ENCODE measurements around the gene RAC2. TPM values are rescaled to one million over a fixed set of nuclear protein-coding genes. Genes with fewer than 3 reads are reported as not detected.
A peak's percentile ranks its signal among the peaks of the same experiment; 100 is the strongest.

Gene RAC2
- 100 to 1,000 TPM; 671 to 842 (median 780) TPM for polyA plus RNA-seq (ENCODE audit: low read depth in 6 of 6)

GRCh38 chr22:37244114-37244921, at the start of gene RAC2:
Gene RAC2 (minus strand): TSS chr22:37244269. CDS start chr22:37244148, 121 bp downstream.
- Mint-ChIP-seq H3K9me3 (no peaks in the 10 kb centered on the region), H3K4me1 (peaks cover 59 to 76% (median 60%) of the 10 kb centered on the region in 3 donors), H3K27me3 (no peaks in the 10 kb centered on the region), H3K36me3 (peaks cover 7 to 8% of the 10 kb centered on the region in 2 donors), H3K4me3 (peak within 1 kb of the TSS; percentile 76 to 96 (median 91)), H3K27ac (peak within 1 kb of the TSS; percentile 96 to 99 (median 99))
- DNase-seq (peak; percentile 86), ATAC-seq (ENCODE audit: low read depth in 2 of 2) (peak; percentile 63 to 70)

- peaks cover 0 to 8% (median 4%) of the 10 kb centered on the region in 7 donors for H3K9me3 Mint-ChIP-seq
- peaks cover 31 to 32% of the 10 kb centered on the region in 2 donors for H3K36me3 Mint-ChIP-seq
- no peaks in the 10 kb centered on the region for H3K27me3 Mint-ChIP-seq
- ATAC-seq (ENCODE audit: low read depth in 2 of 2), result no peak
- H3K4me3 Mint-ChIP-seq, result peak overlapping the region in 1 of 8 donors; percentile 44
- no peak for DNase-seq
- peak overlapping the region in 5 of 6 donors; percentile 5 to 65 (median 60) for H3K27ac Mint-ChIP-seq
- H3K4me1 Mint-ChIP-seq, result peaks cover 62 to 91% (median 85%) of the 10 kb centered on the region in 3 donors
Observed at GRCh38 chr22:37293172-37293571, 49.1 kb upstream of the RAC2 start.

GRCh38 chr22:37292641-37293040, 48.6 kb upstream of the RAC2 start:
- H3K36me3 Mint-ChIP-seq, result peaks cover 26 to 27% of the 10 kb centered on the region in 2 donors
- no peak for DNase-seq
- no peak for ATAC-seq (ENCODE audit: low read depth in 2 of 2)
- no peaks in the 10 kb centered on the region for H3K27me3 Mint-ChIP-seq
- H3K4me1 Mint-ChIP-seq, result peaks cover 60 to 89% (median 85%) of the 10 kb centered on the region in 3 donors
- no peak overlapping the region for H3K4me3 Mint-ChIP-seq
- peak overlapping the region in 1 of 6 donors; percentile 65 for H3K27ac Mint-ChIP-seq
- peaks cover 0 to 8% (median 4%) of the 10 kb centered on the region in 7 donors for H3K9me3 Mint-ChIP-seq

- Mint-ChIP-seq H3K9me3 (peaks cover 0 to 8% (median 4%) of the 10 kb centered on the region in 7 donors), H3K4me3 (no peak overlapping the region), H3K27ac (peak overlapping the region in 4 of 6 donors; percentile 3 to 80 (median 62)), H3K4me1 (peaks cover 69 to 89% (median 84%) of the 10 kb centered on the region in 3 donors), H3K36me3 (peaks cover 29 to 31% of the 10 kb centered on the region in 2 donors), H3K27me3 (no peaks in the 10 kb centered on the region)
- ATAC-seq (ENCODE audit: low read depth in 2 of 2) (no peak), DNase-seq (no peak)
Observed at GRCh38 chr22:37291559-37292298, 47.7 kb upstream of the RAC2 start.

GRCh38 chr22:37290737-37291136, 46.7 kb upstream of the RAC2 start:
- Mint-ChIP-seq H3K4me1 (peaks cover 76 to 91% (median 88%) of the 10 kb centered on the region in 3 donors), H3K27me3 (no peaks in the 10 kb centered on the region), H3K9me3 (peaks cover 0 to 8% (median 4%) of the 10 kb centered on the region in 7 donors), H3K27ac (peak overlapping the region in 1 of 6 donors; percentile 25), H3K36me3 (peaks cover 31 to 35% of the 10 kb centered on the region in 2 donors), H3K4me3 (no peak overlapping the region)
- DNase-seq (no peak), ATAC-seq (ENCODE audit: low read depth in 2 of 2) (no peak)

GRCh38 chr22:37289156-37289735, 45.2 kb upstream of the RAC2 start:
- DNase-seq (no peak), ATAC-seq (ENCODE audit: low read depth in 2 of 2) (no peak)
- H3K36me3 Mint-ChIP-seq, result peaks cover 35% of the 10 kb centered on the region in 2 donors
- H3K4me3 Mint-ChIP-seq, result peak overlapping the region in 2 of 8 donors; percentile 25 to 48
- peaks cover 0 to 8% (median 4%) of the 10 kb centered on the region in 7 donors for H3K9me3 Mint-ChIP-seq
- peaks cover 67 to 87% (median 87%) of the 10 kb centered on the region in 3 donors for H3K4me1 Mint-ChIP-seq
- no peaks in the 10 kb centered on the region for H3K27me3 Mint-ChIP-seq
- peak overlapping the region in 5 of 6 donors; percentile 37 to 95 (median 76) for H3K27ac Mint-ChIP-seq

DNA sequence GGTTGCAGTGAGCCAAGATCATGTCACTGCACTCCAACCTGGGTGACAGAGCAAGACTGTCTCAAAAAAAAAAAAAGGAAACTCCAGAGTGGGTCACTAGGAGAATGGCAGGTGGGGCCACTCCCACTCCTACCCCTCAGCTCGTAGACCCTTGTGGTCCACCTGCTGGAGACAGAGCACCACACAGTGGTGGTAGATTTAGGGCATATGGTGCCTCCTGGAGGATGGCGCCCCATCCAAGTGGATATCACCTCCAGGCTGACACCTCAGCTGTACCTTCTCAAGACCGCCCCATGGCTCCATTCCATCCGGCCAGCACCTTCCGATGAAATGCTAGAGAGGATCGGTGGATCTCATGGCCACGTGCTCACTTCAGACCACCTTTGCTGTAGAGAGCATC, 44.5 kb upstream of the RAC2 start:
- peaks cover 34 to 35% of the 10 kb centered on the region in 2 donors for H3K36me3 Mint-ChIP-seq
- no peak for DNase-seq
- no peak overlapping the region for H3K4me3 Mint-ChIP-seq

GRCh38 chr22:37287550-37287951, 43.5 kb upstream of the RAC2 start:
- H3K4me1 Mint-ChIP-seq, result peaks cover 64 to 87% (median 85%) of the 10 kb centered on the region in 3 donors
- peak overlapping the region in 1 of 8 donors; percentile 13 for H3K4me3 Mint-ChIP-seq
- DNase-seq (no peak), ATAC-seq (ENCODE audit: low read depth in 2 of 2) (no peak)
- H3K27ac Mint-ChIP-seq, result peak overlapping the region; percentile 14 to 85 (median 74)
- H3K9me3 Mint-ChIP-seq, result peaks cover 0 to 5% (median 4%) of the 10 kb centered on the region in 7 donors
- H3K36me3 Mint-ChIP-seq, result peaks cover 32 to 35% of the 10 kb centered on the region in 2 donors
- H3K27me3 Mint-ChIP-seq, result no peaks in the 10 kb centered on the region

More for the DNA sequence above, 44.5 kb upstream of the RAC2 start:
- Mint-ChIP-seq H3K4me1 (peaks cover 64 to 89% (median 86%) of the 10 kb centered on the region in 3 donors), H3K27ac (peak overlapping the region in 4 of 6 donors; percentile 10 to 81 (median 53)), H3K9me3 (peaks cover 0 to 8% (median 4%) of the 10 kb centered on the region in 7 donors), H3K27me3 (no peaks in the 10 kb centered on the region)
- no peak for ATAC-seq (ENCODE audit: low read depth in 2 of 2)

GRCh38 chr22:37285937-37286336, 41.9 kb upstream of the RAC2 start:
- H3K4me3 Mint-ChIP-seq, result peak overlapping the region in 3 of 8 donors; percentile 73 to 99 (median 93)
- ATAC-seq (ENCODE audit: low read depth in 2 of 2) (no peak), DNase-seq (no peak)
- peaks cover 0 to 4% (median 0%) of the 10 kb centered on the region in 7 donors for H3K9me3 Mint-ChIP-seq
- H3K36me3 Mint-ChIP-seq, result peaks cover 23 to 25% of the 10 kb centered on the region in 2 donors
- H3K27me3 Mint-ChIP-seq, result no peaks in the 10 kb centered on the region
- peak overlapping the region in 5 of 6 donors; percentile 42 to 97 (median 90) for H3K27ac Mint-ChIP-seq
- peaks cover 62 to 89% (median 89%) of the 10 kb centered on the region in 3 donors for H3K4me1 Mint-ChIP-seq

- H3K27me3 Mint-ChIP-seq, result no peaks in the 10 kb centered on the region
- no peaks in the 10 kb centered on the region for H3K9me3 Mint-ChIP-seq
- H3K36me3 Mint-ChIP-seq, result peaks cover 18 to 25% of the 10 kb centered on the region in 2 donors
- H3K27ac Mint-ChIP-seq, result peak overlapping the region; percentile 85 to 97 (median 95)
- H3K4me3 Mint-ChIP-seq, result peak overlapping the region; percentile 93 to 99 (median 98)
- ATAC-seq (ENCODE audit: low read depth in 2 of 2) (peak; percentile 81 to 84), DNase-seq (peak; percentile 92)
- H3K4me1 Mint-ChIP-seq, result peaks cover 60 to 87% (median 85%) of the 10 kb centered on the region in 3 donors
Observed at GRCh38 chr22:37284805-37285355, 40.8 kb upstream of the RAC2 start.

- no peak for DNase-seq
- Mint-ChIP-seq H3K4me3 (peak overlapping the region; percentile 93 to 99 (median 98)), H3K9me3 (no peaks in the 10 kb centered on the region), H3K27me3 (no peaks in the 10 kb centered on the region), H3K4me1 (peaks cover 62 to 87% (median 85%) of the 10 kb centered on the region in 3 donors), H3K36me3 (peaks cover 12 to 22% of the 10 kb centered on the region in 2 donors), H3K27ac (peak overlapping the region; percentile 76 to 97 (median 95))
- no peak for ATAC-seq (ENCODE audit: low read depth in 2 of 2)
Observed at GRCh38 chr22:37284126-37284804, 40.2 kb upstream of the RAC2 start.

DNA sequence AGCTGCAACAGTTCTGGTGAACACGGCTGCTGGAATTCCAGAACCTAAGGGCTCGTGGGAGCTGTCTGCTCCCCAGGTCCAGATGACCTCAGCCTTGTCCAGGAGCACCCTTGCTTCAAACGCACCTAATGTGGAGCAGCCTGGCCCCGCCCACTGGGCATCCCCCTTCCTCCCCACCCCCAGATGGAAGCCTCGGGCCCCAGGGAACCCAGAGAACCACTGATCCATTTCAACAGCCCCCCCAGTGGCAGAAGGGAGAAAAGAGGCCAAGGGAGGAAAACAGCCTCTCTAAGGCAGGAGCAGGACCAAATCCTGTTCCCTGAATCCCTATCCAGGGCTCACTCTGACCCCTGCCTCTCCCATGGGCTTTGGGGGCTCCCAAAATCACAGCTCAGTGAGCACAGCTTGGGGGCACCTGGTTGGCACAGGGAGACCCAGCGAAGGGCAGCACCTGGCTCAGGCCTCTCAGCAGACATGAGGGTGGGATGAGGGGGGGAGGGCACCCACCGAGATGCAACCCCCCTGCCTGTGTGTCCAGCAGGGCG, 39.4 kb upstream of the RAC2 start:
- Mint-ChIP-seq H3K27ac (peak overlapping the region; percentile 96 to 98 (median 97)), H3K36me3 (peaks cover 9 to 17% of the 10 kb centered on the region in 2 donors), H3K4me3 (peak overlapping the region; percentile 93 to 99 (median 98)), H3K9me3 (no peaks in the 10 kb centered on the region), H3K27me3 (no peaks in the 10 kb centered on the region), H3K4me1 (peaks cover 59 to 86% (median 85%) of the 10 kb centered on the region in 3 donors)
- DNase-seq (no peak), ATAC-seq (ENCODE audit: low read depth in 2 of 2) (no peak)
